GM23338 (cell line): ENCODE measurements around the gene FOXP1. TPM values are rescaled to one million over a fixed set of nuclear protein-coding genes. Genes with fewer than 3 reads are reported as not detected.

Source experiments
- ATAC-seq: fragments of 200-7000 bp; cut with Tn5 transposase; 3 replicates; pipeline ENCODE4 v1.9.1; 2020
- DNase-seq: peaks from one replicate; pipeline ENCODE4 v3.0.0-alpha.2; 2015; ENCODE audit warnings: low spot score
- H2AFZ ChIP-seq: fragments of 200-600 bp; sonication (generic); 2 replicates; pipeline ENCODE4 v1.8.0; 2016; ENCODE audit warnings: antibody characterized with exemption, mild to moderate bottlenecking, moderate library complexity
- H3F3A ChIP-seq: fragments of 200-600 bp; sonication (generic); replicated peaks from 2 replicates; pipeline ENCODE4 v1.8.0; 2017; ENCODE audit warnings: antibody characterized with exemption, mixed run types, low read depth
- H3K27ac ChIP-seq: fragments of 200-600 bp; sonication (generic); 2 replicates; pipeline ENCODE4 v1.6.1; 2016; ENCODE audit warnings: low read depth
- H3K27me3 ChIP-seq: fragments of 200-600 bp; sonication (generic); 2 replicates; pipeline ENCODE4 v1.8.0; 2016; ENCODE audit warnings: mild to moderate bottlenecking, mixed run types, moderate library complexity; ENCODE audit not compliant: insufficient read depth
- H3K36me3 ChIP-seq: fragments of 200-600 bp; sonication (generic); 2 replicates; pipeline ENCODE4 v1.8.0; 2016; ENCODE audit warnings: mild to moderate bottlenecking; ENCODE audit not compliant: insufficient read depth
- H3K4me1 ChIP-seq: fragments of 200-600 bp; sonication (generic); 2 replicates; pipeline ENCODE4 v1.8.0; 2016; ENCODE audit warnings: mild to moderate bottlenecking, moderate library complexity; ENCODE audit not compliant: insufficient read depth
- H3K4me2 ChIP-seq: fragments of 200-600 bp; sonication (generic); 2 replicates; pipeline ENCODE4 v1.7.1; 2017; ENCODE audit warnings: mixed run types
- H3K4me3 ChIP-seq: fragments of 200-600 bp; sonication (generic); 2 replicates; pipeline ENCODE4 v1.6.1; 2016; ENCODE audit warnings: mixed run types
- H3K79me2 ChIP-seq: fragments of 200-600 bp; sonication (generic); replicated peaks from 2 replicates; pipeline ENCODE4 v1.8.0; 2017; ENCODE audit warnings: mild to moderate bottlenecking; ENCODE audit not compliant: insufficient read depth
- H3K9me2 ChIP-seq: fragments of 200-600 bp; sonication (generic); 2 replicates; pipeline ENCODE4 v1.8.0; 2017; ENCODE audit not compliant: insufficient read depth
- H4K20me1 ChIP-seq: fragments of 200-600 bp; sonication (generic); replicated peaks from 2 replicates; pipeline ENCODE4 v1.8.0; 2017; ENCODE audit warnings: mild to moderate bottlenecking; ENCODE audit not compliant: insufficient read depth
- H3K27ac Mint-ChIP-seq: 2 replicates; pipeline ENCODE4 v1.8.0; 2020; ENCODE audit warnings: inconsistent platforms, mild to moderate bottlenecking, moderate library complexity, mixed read lengths
- H3K27me3 Mint-ChIP-seq: 3 replicates; pipeline ENCODE4 v1.8.0; 2022; ENCODE audit warnings: low read depth, mild to moderate bottlenecking, moderate library complexity, mixed read lengths, inconsistent platforms; ENCODE audit not compliant: insufficient read depth, poor library complexity
- H3K36me3 Mint-ChIP-seq: 3 replicates; pipeline ENCODE4 v1.8.0; 2021; ENCODE audit warnings: low read depth, mild to moderate bottlenecking, inconsistent platforms, moderate library complexity, mixed read lengths
- H3K4me1 Mint-ChIP-seq: 3 replicates; pipeline ENCODE4 v1.8.0; 2020; ENCODE audit warnings: mild to moderate bottlenecking, inconsistent platforms, mixed read lengths
- H3K4me3 Mint-ChIP-seq: 3 replicates; pipeline ENCODE4 v1.8.0; 2021; ENCODE audit warnings: moderate library complexity, mild to moderate bottlenecking, inconsistent platforms, mixed read lengths
- H3K9me3 Mint-ChIP-seq: 3 replicates; pipeline ENCODE4 v1.8.0; 2020; ENCODE audit warnings: moderate library complexity, mild to moderate bottlenecking, inconsistent platforms, mixed read lengths
- CREB1 ChIP-seq: fragments of 250-450 bp; sonication (Bioruptor Pico); IDR thresholded peaks from 2 replicates; pipeline ENCODE4 v1.5.0; 2020; ENCODE audit warnings: low read depth, mild to moderate bottlenecking, moderate library complexity
- EZH2phosphoT487 ChIP-seq: fragments of 200-600 bp; sonication (generic); IDR thresholded peaks from one replicate; pipeline ENCODE4 v1.8.1; 2018; ENCODE audit warnings: antibody characterized with exemption; ENCODE audit not compliant: unreplicated experiment
- JUNB ChIP-seq: IDR thresholded peaks from one replicate; pipeline ENCODE4 v1.6.1; 2016; ENCODE audit warnings: antibody characterized with exemption; ENCODE audit not compliant: unreplicated experiment
- NANOG ChIP-seq: IDR thresholded peaks from 2 replicates; pipeline ENCODE4 v1.6.1; 2016; ENCODE audit warnings: antibody characterized with exemption, borderline replicate concordance
- POLR2AphosphoS5 ChIP-seq: IDR thresholded peaks from 2 replicates; pipeline ENCODE4 v1.6.1; 2016; ENCODE audit warnings: antibody characterized with exemption, low read depth
- polyA plus RNA-seq: library from polyadenylated mRNA; unstranded; fragments of >200 nt; fragmentation: Nextera tagmentation; extraction: Ambion mirVana; gene quantifications from 2 replicates; pipeline ENCODE4 v1.2.1, GENCODE V29; 2016
- total RNA-seq: library from RNA; depleted of rRNA; stranded (reverse); fragments of >200 nt; shearing (Covaris generic); gene quantifications from 2 replicates; pipeline ENCODE4 v1.2.3, GENCODE V29; 2014
- TF ChIP-seq, protein P1 (sequence below), 2 experiments: fragments of 200-600 bp in 1 of 2; sonication (generic) in 1 of 2; conservative IDR thresholded peaks; 2 replicates each; pipeline versions ENCODE4 v1.5.1 to v1.6.1; 2016 to 2017; ENCODE audit warnings: antibody characterized with exemption in 2 of 2, low read depth in 2 of 2, mild to moderate bottlenecking in 2 of 2, moderate library complexity in 1 of 2
- TF ChIP-seq, protein P2 (sequence below): fragments of 250-450 bp; sonication (Bioruptor Pico); IDR thresholded peaks from 2 replicates; pipeline ENCODE4 v1.5.0; 2020; ENCODE audit warnings: mild to moderate bottlenecking, moderate library complexity
- TF ChIP-seq, protein P3 (sequence below): IDR thresholded peaks from 2 replicates; pipeline ENCODE4 v1.6.1; 2016; ENCODE audit warnings: antibody characterized with exemption

FOXP1 gene
- total and polyA plus RNA-seq, 2 experiments from 2014 or later = 32.9 to 35.5 TPM

DNA sequence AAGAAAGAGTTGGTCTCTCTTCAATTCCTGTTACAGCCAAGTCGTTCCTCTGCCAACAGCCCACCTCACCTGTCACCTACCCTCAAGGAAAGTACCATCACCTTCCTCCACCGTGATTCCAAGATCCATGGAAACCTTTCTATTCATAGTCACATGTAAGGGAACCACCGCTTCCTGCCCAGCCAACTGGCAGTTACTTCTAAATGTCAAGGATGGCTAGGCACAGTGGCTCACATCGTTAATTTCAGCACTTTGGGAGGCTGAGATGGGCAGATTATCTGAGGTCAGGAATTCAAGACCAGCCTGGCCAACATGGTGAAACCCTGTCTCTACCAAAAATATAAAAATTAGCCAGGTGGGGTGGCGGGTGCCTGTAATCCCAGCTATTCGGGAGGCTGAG lies 82.8 kb downstream of the FOXP1 start:
- Mint-ChIP-seq H3K4me3 (no peak overlapping the region), H3K36me3 (no peaks in the 10 kb centered on the region), H3K9me3 (no peaks in the 10 kb centered on the region), H3K4me1 (peaks cover 44% of the 10 kb centered on the region), H3K27me3 (peaks cover 3% of the 10 kb centered on the region), H3K27ac (no peak overlapping the region)
- TF ChIP-seq, protein P1, sequence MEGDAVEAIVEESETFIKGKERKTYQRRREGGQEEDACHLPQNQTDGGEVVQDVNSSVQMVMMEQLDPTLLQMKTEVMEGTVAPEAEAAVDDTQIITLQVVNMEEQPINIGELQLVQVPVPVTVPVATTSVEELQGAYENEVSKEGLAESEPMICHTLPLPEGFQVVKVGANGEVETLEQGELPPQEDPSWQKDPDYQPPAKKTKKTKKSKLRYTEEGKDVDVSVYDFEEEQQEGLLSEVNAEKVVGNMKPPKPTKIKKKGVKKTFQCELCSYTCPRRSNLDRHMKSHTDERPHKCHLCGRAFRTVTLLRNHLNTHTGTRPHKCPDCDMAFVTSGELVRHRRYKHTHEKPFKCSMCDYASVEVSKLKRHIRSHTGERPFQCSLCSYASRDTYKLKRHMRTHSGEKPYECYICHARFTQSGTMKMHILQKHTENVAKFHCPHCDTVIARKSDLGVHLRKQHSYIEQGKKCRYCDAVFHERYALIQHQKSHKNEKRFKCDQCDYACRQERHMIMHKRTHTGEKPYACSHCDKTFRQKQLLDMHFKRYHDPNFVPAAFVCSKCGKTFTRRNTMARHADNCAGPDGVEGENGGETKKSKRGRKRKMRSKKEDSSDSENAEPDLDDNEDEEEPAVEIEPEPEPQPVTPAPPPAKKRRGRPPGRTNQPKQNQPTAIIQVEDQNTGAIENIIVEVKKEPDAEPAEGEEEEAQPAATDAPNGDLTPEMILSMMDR (conservative IDR thresholded peaks at IDR 0.05; ENCODE audit: low read depth in 2 of 2) = no peak
- TF ChIP-seq NANOG (no peak), JUNB (no peak), CREB1 (CRISPR knock-in tag) (no peak)
- Histone ChIP-seq H3K4me3 (no peak overlapping the region), H3K27ac (no peak overlapping the region), H4K20me1 (no peaks in the 10 kb centered on the region), H3K9me2 (peaks cover 8% of the 10 kb centered on the region; the same call in 1 of the 2 replicates), H3K27me3 (no peaks in the 10 kb centered on the region), H3K36me3 (no peaks in the 10 kb centered on the region), H3K4me1 (peaks cover 33% of the 10 kb centered on the region), H3K4me2 (no peak overlapping the region), H3F3A (no peaks in the 10 kb centered on the region), H3K79me2 (no peaks in the 10 kb centered on the region), H2AFZ (no peak overlapping the region)
- ATAC-seq (no peak), DNase-seq (no peak)

DNA sequence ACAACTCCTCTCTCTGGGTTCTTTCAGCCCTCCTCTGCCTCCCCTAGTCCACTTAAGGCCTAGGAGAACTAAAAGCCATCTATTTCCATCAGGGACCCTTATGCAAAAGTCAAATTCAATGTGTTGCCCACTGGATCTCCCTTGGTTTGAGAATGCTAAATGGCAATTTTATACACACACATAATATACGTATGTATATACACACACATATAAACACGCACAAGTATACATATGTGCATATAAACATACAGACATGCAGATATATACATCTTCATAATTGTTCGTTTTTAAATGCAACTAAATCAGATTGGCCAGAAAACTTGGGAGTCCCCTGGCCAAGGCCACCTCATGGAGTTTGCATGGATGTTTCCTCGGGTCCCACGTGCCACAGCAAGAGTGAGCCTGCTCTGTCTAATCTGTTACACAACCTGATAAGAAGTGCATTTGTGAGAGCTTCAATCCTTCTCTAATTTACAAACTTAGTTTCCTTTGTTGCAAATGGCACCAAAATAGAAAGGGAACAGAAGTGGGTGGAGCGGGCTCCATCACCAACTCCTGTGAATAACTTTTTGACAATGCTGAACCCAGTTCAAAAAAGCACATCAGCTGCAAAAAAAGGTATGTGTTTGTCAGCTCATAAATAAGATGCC lies 84.2 kb downstream of the FOXP1 start:
- H3K9me2 ChIP-seq = peaks cover 6% of the 10 kb centered on the region; the same call in 1 of the 2 replicates
- Mint-ChIP-seq H3K4me3 (no peak overlapping the region), H3K27ac (no peak overlapping the region)
- TF ChIP-seq, protein P2, sequence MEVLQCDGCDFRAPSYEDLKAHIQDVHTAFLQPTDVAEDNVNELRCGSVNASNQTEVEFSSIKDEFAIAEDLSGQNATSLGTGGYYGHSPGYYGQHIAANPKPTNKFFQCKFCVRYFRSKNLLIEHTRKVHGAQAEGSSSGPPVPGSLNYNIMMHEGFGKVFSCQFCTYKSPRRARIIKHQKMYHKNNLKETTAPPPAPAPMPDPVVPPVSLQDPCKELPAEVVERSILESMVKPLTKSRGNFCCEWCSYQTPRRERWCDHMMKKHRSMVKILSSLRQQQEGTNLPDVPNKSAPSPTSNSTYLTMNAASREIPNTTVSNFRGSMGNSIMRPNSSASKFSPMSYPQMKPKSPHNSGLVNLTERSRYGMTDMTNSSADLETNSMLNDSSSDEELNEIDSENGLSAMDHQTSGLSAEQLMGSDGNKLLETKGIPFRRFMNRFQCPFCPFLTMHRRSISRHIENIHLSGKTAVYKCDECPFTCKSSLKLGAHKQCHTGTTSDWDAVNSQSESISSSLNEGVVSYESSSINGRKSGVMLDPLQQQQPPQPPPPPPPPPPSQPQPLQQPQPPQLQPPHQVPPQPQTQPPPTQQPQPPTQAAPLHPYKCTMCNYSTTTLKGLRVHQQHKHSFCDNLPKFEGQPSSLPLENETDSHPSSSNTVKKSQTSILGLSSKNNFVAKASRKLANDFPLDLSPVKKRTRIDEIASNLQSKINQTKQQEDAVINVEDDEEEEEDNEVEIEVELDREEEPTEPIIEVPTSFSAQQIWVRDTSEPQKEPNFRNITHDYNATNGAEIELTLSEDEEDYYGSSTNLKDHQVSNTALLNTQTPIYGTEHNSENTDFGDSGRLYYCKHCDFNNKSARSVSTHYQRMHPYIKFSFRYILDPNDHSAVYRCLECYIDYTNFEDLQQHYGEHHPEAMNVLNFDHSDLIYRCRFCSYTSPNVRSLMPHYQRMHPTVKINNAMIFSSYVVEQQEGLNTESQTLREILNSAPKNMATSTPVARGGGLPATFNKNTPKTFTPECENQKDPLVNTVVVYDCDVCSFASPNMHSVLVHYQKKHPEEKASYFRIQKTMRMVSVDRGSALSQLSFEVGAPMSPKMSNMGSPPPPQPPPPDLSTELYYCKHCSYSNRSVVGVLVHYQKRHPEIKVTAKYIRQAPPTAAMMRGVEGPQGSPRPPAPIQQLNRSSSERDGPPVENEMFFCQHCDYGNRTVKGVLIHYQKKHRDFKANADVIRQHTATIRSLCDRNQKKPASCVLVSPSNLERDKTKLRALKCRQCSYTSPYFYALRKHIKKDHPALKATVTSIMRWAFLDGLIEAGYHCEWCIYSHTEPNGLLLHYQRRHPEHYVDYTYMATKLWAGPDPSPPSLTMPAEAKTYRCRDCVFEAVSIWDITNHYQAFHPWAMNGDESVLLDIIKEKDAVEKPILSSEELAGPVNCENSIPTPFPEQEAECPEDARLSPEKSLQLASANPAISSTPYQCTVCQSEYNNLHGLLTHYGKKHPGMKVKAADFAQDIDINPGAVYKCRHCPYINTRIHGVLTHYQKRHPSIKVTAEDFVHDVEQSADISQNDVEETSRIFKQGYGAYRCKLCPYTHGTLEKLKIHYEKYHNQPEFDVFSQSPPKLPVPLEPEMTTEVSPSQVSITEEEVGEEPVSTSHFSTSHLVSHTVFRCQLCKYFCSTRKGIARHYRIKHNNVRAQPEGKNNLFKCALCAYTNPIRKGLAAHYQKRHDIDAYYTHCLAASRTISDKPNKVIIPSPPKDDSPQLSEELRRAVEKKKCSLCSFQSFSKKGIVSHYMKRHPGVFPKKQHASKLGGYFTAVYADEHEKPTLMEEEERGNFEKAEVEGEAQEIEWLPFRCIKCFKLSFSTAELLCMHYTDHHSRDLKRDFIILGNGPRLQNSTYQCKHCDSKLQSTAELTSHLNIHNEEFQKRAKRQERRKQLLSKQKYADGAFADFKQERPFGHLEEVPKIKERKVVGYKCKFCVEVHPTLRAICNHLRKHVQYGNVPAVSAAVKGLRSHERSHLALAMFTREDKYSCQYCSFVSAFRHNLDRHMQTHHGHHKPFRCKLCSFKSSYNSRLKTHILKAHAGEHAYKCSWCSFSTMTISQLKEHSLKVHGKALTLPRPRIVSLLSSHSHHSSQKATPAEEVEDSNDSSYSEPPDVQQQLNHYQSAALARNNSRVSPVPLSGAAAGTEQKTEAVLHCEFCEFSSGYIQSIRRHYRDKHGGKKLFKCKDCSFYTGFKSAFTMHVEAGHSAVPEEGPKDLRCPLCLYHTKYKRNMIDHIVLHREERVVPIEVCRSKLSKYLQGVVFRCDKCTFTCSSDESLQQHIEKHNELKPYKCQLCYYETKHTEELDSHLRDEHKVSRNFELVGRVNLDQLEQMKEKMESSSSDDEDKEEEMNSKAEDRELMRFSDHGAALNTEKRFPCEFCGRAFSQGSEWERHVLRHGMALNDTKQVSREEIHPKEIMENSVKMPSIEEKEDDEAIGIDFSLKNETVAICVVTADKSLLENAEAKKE (CRISPR knock-in tag) = no peak
- TF ChIP-seq EZH2phosphoT487 = no peak
- no peak for TF ChIP-seq CREB1 (CRISPR knock-in tag)
- TF ChIP-seq, protein P3, sequence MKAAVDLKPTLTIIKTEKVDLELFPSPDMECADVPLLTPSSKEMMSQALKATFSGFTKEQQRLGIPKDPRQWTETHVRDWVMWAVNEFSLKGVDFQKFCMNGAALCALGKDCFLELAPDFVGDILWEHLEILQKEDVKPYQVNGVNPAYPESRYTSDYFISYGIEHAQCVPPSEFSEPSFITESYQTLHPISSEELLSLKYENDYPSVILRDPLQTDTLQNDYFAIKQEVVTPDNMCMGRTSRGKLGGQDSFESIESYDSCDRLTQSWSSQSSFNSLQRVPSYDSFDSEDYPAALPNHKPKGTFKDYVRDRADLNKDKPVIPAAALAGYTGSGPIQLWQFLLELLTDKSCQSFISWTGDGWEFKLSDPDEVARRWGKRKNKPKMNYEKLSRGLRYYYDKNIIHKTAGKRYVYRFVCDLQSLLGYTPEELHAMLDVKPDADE = no peak
- TF ChIP-seq POLR2AphosphoS5 = no peak
- no peak for TF ChIP-seq NANOG
- TF ChIP-seq, protein P1 (conservative IDR thresholded peaks at IDR 0.05; ENCODE audit: low read depth in 2 of 2) = no peak
- TF ChIP-seq JUNB = no peak

More for the DNA sequence above, 84.2 kb downstream of the FOXP1 start:
- Histone ChIP-seq H3K4me3 (no peak overlapping the region), H4K20me1 (no peaks in the 10 kb centered on the region), H2AFZ (no peak overlapping the region), H3K36me3 (no peaks in the 10 kb centered on the region), H3K27ac (peak overlapping the region; percentile 84; the same call in 1 of the 2 replicates), H3K4me1 (peaks cover 31% of the 10 kb centered on the region), H3F3A (no peaks in the 10 kb centered on the region), H3K27me3 (no peaks in the 10 kb centered on the region), H3K4me2 (no peak overlapping the region), H3K79me2 (no peaks in the 10 kb centered on the region)
- Mint-ChIP-seq H3K27me3 (peaks cover 3% of the 10 kb centered on the region), H3K9me3 (no peaks in the 10 kb centered on the region), H3K36me3 (no peaks in the 10 kb centered on the region), H3K4me1 (peaks cover 51% of the 10 kb centered on the region)
- no peak for DNase-seq
- ATAC-seq = no peak
